ENCODE results near the gene AGL.

Gene AGL

GRCh38 chr1:99858286-99858685 is 8.1 kb downstream of the AGL start:
- no peaks in the 10 kb centered on the region for H3K27me3 ChIP-seq (ENCODE audit: low read depth, low read length)
- no peak overlapping the region for H3K4me3 ChIP-seq (ENCODE audit: low read length)
- no peaks in the 10 kb centered on the region for H3K4me1 ChIP-seq (ENCODE audit: low read length)
- H3K9ac ChIP-seq (ENCODE audit: low read length): no peak overlapping the region
- H3K27ac ChIP-seq (ENCODE audit: low read length): no peak overlapping the region
- H3K4me2 ChIP-seq (ENCODE audit: low read length): no peak overlapping the region
- no peaks in the 10 kb centered on the region for H3K9me3 ChIP-seq (ENCODE audit: insufficient read depth, low read length)
- no peaks in the 10 kb centered on the region for H3K36me3 ChIP-seq (replicated peaks; ENCODE audit: low read depth, low read length)
- no peaks in the 10 kb centered on the region for H3K79me2 ChIP-seq (ENCODE audit: low read length)
- no peak overlapping the region for H2AFZ ChIP-seq (ENCODE audit: low read depth, low read length)
- no peaks in the 10 kb centered on the region for H4K20me1 ChIP-seq (ENCODE audit: insufficient read depth, low read length)
- TF ChIP-seq EZH2phosphoT487 (IDR thresholded peaks at IDR 0.05; ENCODE audit: low read depth) (no peak), CTCF (IDR thresholded peaks at IDR 0.05; ENCODE audit: low read depth, low read length) (no peak)

- no peaks in the 10 kb centered on the region for H3K36me3 ChIP-seq (replicated peaks; ENCODE audit: low read depth, low read length)
- no peaks in the 10 kb centered on the region for H3K27me3 ChIP-seq (ENCODE audit: low read depth, low read length)
- H3K4me1 ChIP-seq (ENCODE audit: low read length): no peaks in the 10 kb centered on the region
- TF ChIP-seq CTCF (IDR thresholded peaks at IDR 0.05; ENCODE audit: low read depth, low read length): no peak
- TF ChIP-seq EZH2phosphoT487 (IDR thresholded peaks at IDR 0.05; ENCODE audit: low read depth): no peak
- H2AFZ ChIP-seq (ENCODE audit: low read depth, low read length): no peak overlapping the region
- H3K9ac ChIP-seq (ENCODE audit: low read length): no peak overlapping the region
- H3K9me3 ChIP-seq (ENCODE audit: insufficient read depth, low read length): no peaks in the 10 kb centered on the region
- no peak overlapping the region for H3K4me3 ChIP-seq (ENCODE audit: low read length)
- H3K79me2 ChIP-seq (ENCODE audit: low read length): no peaks in the 10 kb centered on the region
- H3K4me2 ChIP-seq (ENCODE audit: low read length): no peak overlapping the region
- H4K20me1 ChIP-seq (ENCODE audit: insufficient read depth, low read length): no peaks in the 10 kb centered on the region
- H3K27ac ChIP-seq (ENCODE audit: low read length): no peak overlapping the region
Observed at GRCh38 chr1:99858881-99859280, 8.7 kb downstream of the AGL start.

GRCh38 chr1:99860703-99861102 is 10.5 kb downstream of the AGL start:
- no peak overlapping the region for H2AFZ ChIP-seq (ENCODE audit: low read depth, low read length)
- H3K4me3 ChIP-seq (ENCODE audit: low read length): no peak overlapping the region
- no peak overlapping the region for H3K9ac ChIP-seq (ENCODE audit: low read length)
- no peaks in the 10 kb centered on the region for H4K20me1 ChIP-seq (ENCODE audit: insufficient read depth, low read length)
- no peaks in the 10 kb centered on the region for H3K27me3 ChIP-seq (ENCODE audit: low read depth, low read length)
- H3K4me2 ChIP-seq (ENCODE audit: low read length): no peak overlapping the region
- no peaks in the 10 kb centered on the region for H3K4me1 ChIP-seq (ENCODE audit: low read length)
- no peaks in the 10 kb centered on the region for H3K36me3 ChIP-seq (replicated peaks; ENCODE audit: low read depth, low read length)
- H3K9me3 ChIP-seq (ENCODE audit: insufficient read depth, low read length): no peaks in the 10 kb centered on the region
- no peak for TF ChIP-seq EZH2phosphoT487 (IDR thresholded peaks at IDR 0.05; ENCODE audit: low read depth)
- TF ChIP-seq CTCF (IDR thresholded peaks at IDR 0.05; ENCODE audit: low read depth, low read length): no peak
- H3K27ac ChIP-seq (ENCODE audit: low read length): no peak overlapping the region
- H3K79me2 ChIP-seq (ENCODE audit: low read length): no peaks in the 10 kb centered on the region

GRCh38 chr1:99867682-99868081 is 17.5 kb downstream of the AGL start:
- Histone ChIP-seq H3K9me3 (ENCODE audit: insufficient read depth, low read length) (no peaks in the 10 kb centered on the region), H3K36me3 (replicated peaks; ENCODE audit: low read depth, low read length) (no peaks in the 10 kb centered on the region), H3K27ac (ENCODE audit: low read length) (no peak overlapping the region), H2AFZ (ENCODE audit: low read depth, low read length) (no peak overlapping the region), H3K4me2 (ENCODE audit: low read length) (no peak overlapping the region), H3K4me1 (ENCODE audit: low read length) (no peaks in the 10 kb centered on the region), H3K79me2 (ENCODE audit: low read length) (no peaks in the 10 kb centered on the region), H4K20me1 (ENCODE audit: insufficient read depth, low read length) (no peaks in the 10 kb centered on the region), H3K4me3 (ENCODE audit: low read length) (no peak overlapping the region), H3K9ac (ENCODE audit: low read length) (no peak overlapping the region), H3K27me3 (ENCODE audit: low read depth, low read length) (no peaks in the 10 kb centered on the region)
- TF ChIP-seq EZH2phosphoT487 (IDR thresholded peaks at IDR 0.05; ENCODE audit: low read depth) (no peak), CTCF (IDR thresholded peaks at IDR 0.05; ENCODE audit: low read depth, low read length) (no peak)

All from OCI-LY3 (cell line).